Muscle of back (tissue), 11 donors: ENCODE results near the gene IFT122. TPM values are rescaled to one million over a fixed set of nuclear protein-coding genes. Genes with fewer than 3 reads are reported as not detected.

Experiments
- DNase-seq, 3 donors: peaks; one replicate each; pipeline versions ENCODE4 v3.0.0 to v3.0.0-alpha.2; 2013
- polyA plus RNA-seq, 10 donors: library from polyadenylated mRNA; unstranded; fragments of 120-200 nt; gene quantifications; one replicate each; pipeline ENCODE4 v1.2.1, GENCODE V29; 2013; ENCODE audit not compliant: insufficient read length in 10 of 10

IFT122 gene
- polyA plus RNA-seq, 10 donors, result 19.7 to 45.8 (median 31.7) TPM

DNA sequence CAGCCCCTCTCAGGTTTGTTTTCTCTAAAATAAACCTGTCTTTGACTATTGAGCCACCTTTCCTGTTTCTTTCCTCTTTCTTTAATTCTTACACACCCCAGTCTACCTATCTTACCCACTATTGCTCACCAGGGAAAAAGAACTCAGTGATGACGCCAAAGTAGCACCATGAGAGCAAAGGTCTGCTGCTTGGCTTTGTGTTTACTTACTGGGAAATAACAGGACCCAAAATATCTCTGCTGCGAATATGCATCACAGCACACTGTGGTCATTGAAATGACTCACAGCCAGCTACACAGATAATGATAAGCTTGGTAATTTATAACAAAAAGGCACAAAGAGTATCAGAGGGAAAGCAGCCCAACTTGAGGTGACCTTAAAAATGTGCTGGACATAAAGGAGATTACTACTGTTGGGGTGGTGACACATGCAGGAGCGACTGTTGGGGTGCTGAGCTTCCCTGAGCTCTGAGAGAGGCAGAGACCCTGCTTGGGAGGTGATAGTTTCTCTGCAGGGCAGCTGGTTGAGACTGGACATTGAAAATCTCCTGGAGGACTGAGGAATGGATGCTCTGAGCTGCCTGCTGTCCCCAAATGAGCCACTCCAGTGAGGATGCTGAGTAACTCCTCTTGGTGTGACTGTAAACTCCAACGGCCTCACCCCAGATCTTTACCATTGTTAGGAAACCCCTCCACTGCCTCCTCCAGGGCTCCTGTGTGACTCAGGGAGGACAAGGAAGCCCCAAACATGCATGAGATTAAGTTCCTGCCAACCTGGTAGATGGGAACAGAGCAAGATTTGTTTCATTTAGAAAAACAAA is 26.1 kb upstream of the IFT122 start:
- no peak for DNase-seq

- no peak for DNase-seq
Measured at GRCh38 chr3:129415378-129415777, 24.6 kb upstream of the IFT122 start.

DNA sequence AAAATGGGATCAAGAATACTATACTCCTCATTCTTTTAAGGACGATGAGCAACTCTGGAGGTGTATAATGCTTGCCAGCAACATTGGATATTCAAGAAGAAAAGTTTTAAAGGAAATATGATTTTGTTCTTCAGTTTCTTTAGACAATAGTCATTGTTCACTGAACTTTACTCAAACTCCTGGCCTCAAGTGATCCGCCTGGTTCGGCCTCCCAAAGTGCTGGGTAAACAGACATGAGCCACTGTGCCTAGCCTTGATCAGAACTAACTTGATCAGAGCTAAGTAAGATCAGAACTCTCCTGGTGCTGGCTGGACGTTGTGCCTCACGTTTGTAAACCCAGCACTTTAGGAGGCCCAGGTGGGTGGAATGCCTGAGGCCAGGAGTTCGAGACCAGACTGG is 24.2 kb upstream of the IFT122 start:
- no peak for DNase-seq

DNA sequence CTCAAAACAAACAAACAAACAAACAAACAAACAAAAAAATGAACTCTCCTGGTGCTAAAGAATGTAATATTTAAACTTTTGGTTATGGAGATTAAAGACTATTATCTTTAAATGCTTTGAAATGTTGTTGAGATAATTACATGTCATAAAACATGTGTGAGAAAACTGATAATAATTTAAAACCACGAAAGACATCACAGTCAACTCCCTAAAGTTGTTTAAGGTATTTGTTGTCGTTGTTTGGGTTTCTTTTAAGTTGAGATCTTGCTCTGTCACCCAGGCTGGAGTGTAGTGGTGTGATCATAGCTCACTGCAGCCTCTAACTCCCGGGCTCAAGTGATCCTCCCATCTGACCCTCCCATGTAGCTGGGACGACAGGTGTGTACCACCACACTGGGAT is 23.6 kb upstream of the IFT122 start:
- no peak for DNase-seq

DNA sequence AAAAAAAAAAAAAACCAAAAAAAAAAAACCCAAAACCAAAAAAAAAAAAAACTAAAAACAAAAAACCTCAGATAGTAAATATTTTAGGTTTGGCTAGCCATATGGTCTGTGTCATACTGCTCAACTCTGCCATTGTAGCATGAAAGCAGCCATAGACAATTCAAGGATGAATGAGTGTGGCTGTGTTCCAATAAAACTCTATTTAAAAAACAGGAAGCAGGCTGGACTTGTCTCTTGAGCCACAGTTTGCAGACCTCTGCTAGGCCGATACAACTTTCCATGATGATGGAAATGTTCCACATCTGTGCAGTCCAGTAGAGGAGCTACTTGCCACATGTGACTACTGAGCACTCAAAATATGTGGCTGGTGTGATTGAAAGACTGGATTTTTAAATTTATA is 22.7 kb upstream of the IFT122 start:
- peak in 2 of 3 donors; percentile 40 to 67 for DNase-seq

DNA sequence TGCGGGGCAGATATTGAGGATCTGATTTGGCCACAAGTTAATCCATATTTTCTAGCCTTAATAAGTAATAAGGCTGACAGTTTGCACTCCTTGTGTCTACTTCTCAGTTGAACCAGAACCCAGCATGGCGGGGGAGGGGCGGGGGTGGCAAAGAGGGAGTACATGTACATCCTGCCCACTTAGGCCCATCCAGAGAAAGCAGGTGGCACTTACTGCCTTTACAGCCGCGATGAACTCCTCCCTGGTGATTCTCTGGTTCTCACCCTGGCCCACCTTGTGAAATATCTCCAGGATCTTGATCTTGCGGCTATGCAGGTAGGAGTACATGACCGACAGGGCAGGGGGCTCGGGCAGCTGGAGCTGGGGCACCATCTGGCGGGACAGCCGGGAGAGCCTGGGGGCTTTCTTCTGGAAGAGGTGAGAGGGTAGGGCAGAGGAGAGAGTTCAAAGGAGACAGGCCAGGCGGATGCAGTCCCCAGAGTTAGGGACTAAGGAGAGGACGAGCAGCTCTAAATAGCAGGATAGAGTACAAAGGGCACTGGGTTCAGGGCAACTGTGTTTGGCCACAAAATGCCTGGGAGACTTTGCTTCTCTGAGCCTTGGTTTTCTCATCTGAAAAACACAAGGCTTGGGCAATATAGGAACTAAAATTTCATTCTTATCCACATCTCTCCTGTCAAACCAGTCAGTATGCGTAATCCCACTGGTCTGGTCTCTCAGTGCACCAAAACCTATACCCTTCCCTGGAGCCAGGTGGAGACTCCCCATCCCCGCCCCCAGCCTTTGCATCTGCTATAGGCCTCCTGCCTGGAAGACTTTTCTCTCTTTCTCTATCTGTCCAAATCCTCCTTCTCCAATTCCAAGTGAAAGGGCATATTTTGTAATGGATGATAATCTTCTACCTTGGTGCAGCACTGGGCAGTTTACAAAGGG is 21.7 kb upstream of the IFT122 start:
- DNase-seq, result no peak

- no peak for DNase-seq
Measured at GRCh38 chr3:129419476-129419875, 20.5 kb upstream of the IFT122 start.

DNA sequence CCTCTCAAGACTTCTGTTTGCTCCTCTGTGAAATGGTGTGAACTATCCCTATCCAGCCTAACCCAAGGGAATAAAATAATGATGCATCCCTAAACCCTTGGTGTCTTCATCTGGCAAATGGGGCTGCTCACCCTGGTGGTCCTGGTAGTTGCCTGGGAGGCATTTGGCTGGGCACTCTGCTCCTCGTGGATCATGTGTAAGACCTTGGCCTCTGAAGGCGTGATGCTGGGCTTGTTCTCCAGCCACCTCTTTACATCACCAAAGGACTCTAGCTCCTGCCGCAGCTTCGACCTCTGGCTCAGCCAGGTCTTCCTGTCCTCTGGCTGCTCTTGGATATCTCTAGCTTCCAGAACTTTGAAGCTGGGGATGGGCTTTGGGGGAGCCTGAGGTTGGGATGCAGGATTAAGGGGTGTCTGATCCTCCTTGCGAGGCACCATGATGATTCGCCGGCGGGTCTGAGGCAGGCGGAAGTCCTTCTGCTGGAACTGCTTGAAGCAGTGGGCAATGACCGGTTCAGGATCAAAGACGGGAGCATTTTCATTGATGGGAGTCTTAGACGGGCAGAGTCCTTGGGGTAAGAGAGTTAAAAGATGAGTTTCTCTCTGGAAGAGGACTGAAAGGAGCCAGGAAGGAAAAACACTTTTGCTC is 18.7 kb upstream of the IFT122 start:
- no peak for DNase-seq

DNA sequence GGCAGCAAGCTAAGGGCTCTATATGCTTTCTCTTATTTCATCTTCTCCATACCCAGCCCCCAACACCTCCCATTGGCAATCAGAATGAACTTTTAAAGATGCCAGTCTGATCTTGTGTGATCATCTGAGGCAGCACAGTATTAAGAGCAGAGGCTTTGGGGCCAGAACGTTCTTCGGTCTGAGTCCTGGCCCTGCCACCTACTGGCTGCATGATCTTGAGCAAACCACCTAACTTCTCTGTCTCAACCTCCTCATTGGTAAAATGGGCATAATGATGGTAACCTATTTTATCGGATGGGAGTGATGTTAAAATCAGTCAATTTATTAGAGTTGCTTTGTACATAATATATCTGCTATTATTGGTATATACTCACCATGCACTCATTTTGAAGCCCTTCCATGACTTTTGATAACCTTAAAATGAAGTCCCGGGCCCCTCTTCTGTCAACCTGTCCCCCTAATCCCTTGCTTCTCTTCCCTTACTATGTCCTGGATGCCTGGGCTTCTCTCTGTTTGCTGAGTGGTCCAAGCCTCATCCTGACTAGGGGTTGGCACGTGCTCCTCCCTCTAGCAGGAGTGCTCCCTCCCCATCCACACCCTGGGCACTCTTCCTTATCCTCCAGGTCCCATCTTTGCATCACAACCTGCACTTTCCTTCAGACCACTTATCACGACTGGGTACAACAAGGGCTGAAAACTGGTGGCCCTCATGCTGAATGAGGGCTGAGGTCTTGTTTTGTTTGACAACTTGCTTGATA is 17.9 kb upstream of the IFT122 start:
- no peak for DNase-seq

GRCh38 chr3:129422897-129423296 is 17.1 kb upstream of the IFT122 start:
- no peak for DNase-seq

GRCh38 chr3:129424185-129424841 is 15.7 kb upstream of the IFT122 start:
- DNase-seq, result peak in 1 of 3 donors; percentile 24

DNA sequence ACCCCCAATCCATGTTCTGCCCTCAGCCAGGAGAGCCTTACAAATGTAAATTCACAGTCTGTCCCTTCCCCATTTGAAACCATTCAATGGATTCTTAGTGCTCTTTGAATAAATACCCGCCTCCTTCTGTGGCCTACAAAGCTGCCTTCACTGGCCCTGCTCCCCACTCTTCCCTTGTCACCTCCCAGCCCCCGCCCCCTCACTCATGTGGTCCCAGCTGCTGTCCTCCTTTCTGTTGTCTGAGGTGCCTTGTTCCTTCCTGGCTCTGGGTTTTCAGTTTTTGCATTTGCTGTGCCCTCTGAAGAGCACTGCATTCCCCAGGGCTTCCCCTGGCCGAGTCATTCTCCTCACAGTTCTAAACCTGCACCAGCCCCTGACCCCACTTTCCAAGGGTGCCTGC is 14.8 kb upstream of the IFT122 start:
- DNase-seq, result no peak

- DNase-seq, result no peak
Measured at GRCh38 chr3:129425619-129426018, 14.4 kb upstream of the IFT122 start.

GRCh38 chr3:129428007-129428375 is 12.0 kb upstream of the IFT122 start:
- no peak for DNase-seq

- peak; percentile 90 to 97 (median 95) for DNase-seq
Measured at GRCh38 chr3:129428376-129429079, 11.5 kb upstream of the IFT122 start, which contains the start of gene EFCAB12. TSS of gene EFCAB12 (minus strand) at chr3:129428636. CDS start at chr3:129428488, 148 bp downstream.

DNA sequence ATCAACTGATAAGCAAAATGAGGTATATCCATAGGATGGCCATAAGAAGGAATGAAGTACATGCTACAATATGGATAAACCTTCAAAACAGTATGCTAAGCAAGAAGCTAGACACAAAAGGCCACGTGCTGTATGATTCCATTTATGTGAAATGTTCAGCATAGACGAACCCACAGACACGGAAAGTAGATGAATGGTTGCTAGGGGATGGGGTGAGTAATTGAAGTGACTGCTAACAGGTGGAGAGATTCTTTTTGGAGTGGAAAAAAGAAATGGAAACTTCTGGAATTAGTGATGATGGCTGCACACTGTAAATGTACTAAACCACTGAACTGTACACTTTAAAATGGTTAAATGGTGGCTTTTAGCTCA is 11.0 kb upstream of the IFT122 start:
- no peak for DNase-seq

GRCh38 chr3:129429602-129430001 is 10.4 kb upstream of the IFT122 start:
- DNase-seq, result no peak

DNA sequence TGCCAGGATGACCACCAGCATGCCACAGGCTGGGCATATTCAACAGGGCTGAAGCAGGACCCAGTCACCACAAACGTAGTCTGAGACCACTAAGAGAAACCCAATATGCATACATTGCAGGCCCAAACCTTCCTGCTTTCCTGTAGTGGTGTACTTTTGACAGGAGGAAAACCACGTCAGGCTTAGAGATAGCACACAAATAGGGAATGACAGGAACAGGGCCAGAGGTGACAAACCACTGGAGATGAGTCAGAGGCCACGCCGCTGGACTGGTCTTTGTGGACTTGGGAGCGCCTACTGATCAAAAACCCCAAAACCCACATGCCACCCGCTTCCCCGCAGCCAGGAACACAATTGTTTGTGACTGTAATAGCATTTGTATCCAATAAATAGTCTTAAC is 8.0 kb upstream of the IFT122 start:
- DNase-seq, result no peak

DNA sequence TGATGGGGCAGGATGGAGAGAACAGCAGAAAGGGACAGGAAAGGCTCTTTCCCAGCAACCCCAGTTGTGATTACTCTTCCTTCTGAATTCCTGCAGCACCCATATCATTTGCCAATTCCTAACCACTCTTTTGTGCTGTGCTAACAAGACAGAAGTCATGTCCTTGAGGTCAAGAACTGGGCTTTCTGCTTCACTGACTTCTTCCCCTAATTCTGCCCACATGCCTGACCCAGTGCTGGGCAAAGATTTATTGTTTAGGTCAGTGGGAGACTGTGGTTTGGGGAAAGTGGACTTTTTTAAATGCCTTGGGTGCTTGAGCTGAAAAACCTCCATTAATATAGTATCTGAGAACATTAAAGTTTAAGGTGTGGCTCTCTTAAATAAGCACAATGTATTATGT is 7.4 kb upstream of the IFT122 start:
- no peak for DNase-seq

DNA sequence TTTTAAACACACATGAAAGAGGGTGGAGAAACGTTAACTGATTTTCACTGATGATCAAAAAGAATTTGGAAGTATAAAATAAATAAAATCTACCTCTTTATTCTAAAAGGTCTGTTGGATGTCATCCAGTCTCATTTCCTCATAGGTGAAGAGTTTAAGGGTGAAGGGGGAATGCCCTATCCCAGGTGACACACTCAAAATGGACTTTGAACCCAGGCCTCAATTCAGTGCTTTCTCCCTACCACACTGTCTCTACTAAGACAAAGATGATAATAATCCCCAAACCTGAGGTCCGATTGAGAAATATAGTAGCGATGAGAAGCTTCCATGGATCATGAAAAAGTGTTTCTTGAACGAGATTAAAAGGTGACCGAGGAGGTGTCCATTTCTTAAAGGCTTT is 6.5 kb upstream of the IFT122 start:
- no peak for DNase-seq
